Loucy (cell line): ENCODE measurements around the gene SETD2.

ENCODE experiments used
- H2AFZ ChIP-seq: fragments of 200-600 bp; sonication (generic); 2 replicates; pipeline ENCODE4 v1.6.0; 2016; ENCODE audit warnings: antibody characterized with exemption, mild to moderate bottlenecking, low read length, moderate library complexity
- H3F3A ChIP-seq: fragments of 200-600 bp; 2 replicates; pipeline ENCODE4 v1.6.0; 2016; ENCODE audit warnings: antibody characterized with exemption, low read depth, mild to moderate bottlenecking
- H3K27me3 ChIP-seq: fragments of 200-600 bp; sonication (generic); 2 replicates; pipeline ENCODE4 v1.6.1; 2014; ENCODE audit warnings: low read length, mild to moderate bottlenecking; ENCODE audit not compliant: insufficient read depth, poor library complexity, severe bottlenecking
- H3K36me3 ChIP-seq: fragments of 200-600 bp; sonication (generic); 2 replicates; pipeline ENCODE4 v1.6.1; 2016; ENCODE audit warnings: low read length; ENCODE audit not compliant: insufficient read depth
- H3K4me1 ChIP-seq: fragments of 200-600 bp; sonication (generic); 2 replicates; pipeline ENCODE4 v1.5.1; 2014; ENCODE audit warnings: low read length, mild to moderate bottlenecking; ENCODE audit not compliant: insufficient read depth, poor library complexity, severe bottlenecking
- H3K4me2 ChIP-seq: fragments of 200-600 bp; sonication (generic); 2 replicates; pipeline ENCODE4 v1.6.0; 2014; ENCODE audit warnings: antibody characterized with exemption, low read length, low read depth, mild to moderate bottlenecking; ENCODE audit not compliant: poor library complexity, severe bottlenecking
- H3K4me3 ChIP-seq: fragments of 200-600 bp; sonication (generic); 2 replicates; pipeline ENCODE4 v1.5.1; 2014; ENCODE audit warnings: low read length, mild to moderate bottlenecking, mixed read lengths; ENCODE audit not compliant: poor library complexity, severe bottlenecking
- H3K79me2 ChIP-seq: fragments of 200-600 bp; sonication (generic); 2 replicates; pipeline ENCODE4 v1.6.1; 2014; ENCODE audit warnings: low read length; ENCODE audit not compliant: insufficient read depth
- H3K9ac ChIP-seq: fragments of 200-600 bp; sonication (generic); 2 replicates; pipeline ENCODE4 v1.6.0; 2014; ENCODE audit warnings: mild to moderate bottlenecking, low read depth, low read length, moderate library complexity; ENCODE audit not compliant: poor library complexity, severe bottlenecking
- H3K9me2 ChIP-seq: fragments of 200-600 bp; sonication (generic); replicated peaks from 2 replicates; pipeline ENCODE4 v1.6.1; 2016; ENCODE audit warnings: low read depth, low read length, mixed read lengths
- H3K9me3 ChIP-seq: fragments of 200-600 bp; sonication (generic); 2 replicates; pipeline ENCODE4 v1.6.1; 2014; ENCODE audit warnings: mild to moderate bottlenecking, antibody characterized with exemption, low read length, low read depth; ENCODE audit not compliant: insufficient read depth
- H4K20me1 ChIP-seq: fragments of 200-600 bp; sonication (generic); 2 replicates; pipeline ENCODE4 v1.6.0; 2014; ENCODE audit warnings: antibody characterized with exemption, low read length, mild to moderate bottlenecking; ENCODE audit not compliant: insufficient read depth, poor library complexity, severe bottlenecking
- EZH2phosphoT487 ChIP-seq: fragments of 200-600 bp; IDR thresholded peaks from 2 replicates; pipeline ENCODE4 v1.6.1; 2018; ENCODE audit warnings: antibody characterized with exemption, mild to moderate bottlenecking, moderate library complexity, borderline replicate concordance
- TF ChIP-seq, protein P1 (sequence below): fragments of 200-600 bp; sonication (generic); conservative IDR thresholded peaks from 2 replicates; pipeline ENCODE4 v1.5.1; 2014; ENCODE audit warnings: mild to moderate bottlenecking, antibody characterized with exemption, low read length

SETD2 gene

DNA sequence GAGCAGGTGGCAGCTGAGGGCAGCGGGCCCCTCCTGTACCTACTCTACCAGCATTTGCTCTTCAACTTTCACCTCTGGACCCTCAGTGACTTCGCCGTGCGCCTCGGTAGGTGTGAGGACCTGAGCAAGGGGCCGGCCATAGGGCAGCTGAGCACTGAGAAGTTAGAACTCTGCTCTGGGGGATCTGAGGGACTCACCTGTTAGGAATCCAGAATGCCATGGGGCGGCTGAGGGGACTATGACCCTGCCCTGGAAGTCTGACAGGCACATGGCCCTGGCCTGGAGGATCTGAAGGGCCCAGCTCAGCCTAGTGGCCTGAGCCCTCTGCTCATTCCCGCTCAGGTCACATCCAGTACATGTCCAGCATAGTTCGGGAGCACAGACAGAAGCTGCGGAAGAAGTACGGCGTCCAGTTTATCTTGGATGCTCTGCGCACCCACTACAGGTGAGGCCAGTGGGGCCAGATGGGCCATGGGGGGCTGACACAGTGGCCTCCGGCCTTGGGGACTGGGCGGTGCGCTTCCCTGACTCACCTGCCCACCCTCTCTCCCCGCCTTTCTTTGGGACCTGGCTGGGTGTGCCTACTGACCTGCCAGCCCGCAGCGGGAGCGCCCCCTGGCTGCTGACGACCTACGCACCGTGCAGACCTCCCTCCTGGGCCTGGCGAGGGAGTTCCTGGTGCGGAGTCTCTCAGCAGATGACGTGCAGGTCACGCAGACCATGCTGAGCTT, 165.6 kb downstream of the SETD2 start:
- Histone ChIP-seq H3F3A (no peaks in the 10 kb centered on the region), H3K36me3 (peaks cover 50% of the 10 kb centered on the region; the same call in 1 of the 2 replicates), H3K79me2 (no peaks in the 10 kb centered on the region), H3K4me2 (no peak overlapping the region), H3K4me1 (peaks cover 18% of the 10 kb centered on the region), H3K4me3 (no peak overlapping the region), H3K9me2 (no peaks in the 10 kb centered on the region), H3K27me3 (no peaks in the 10 kb centered on the region), H3K9me3 (no peaks in the 10 kb centered on the region), H2AFZ (no peak overlapping the region), H3K9ac (no peak overlapping the region), H4K20me1 (no peaks in the 10 kb centered on the region)
- TF ChIP-seq EZH2phosphoT487: no peak
- TF ChIP-seq, protein P1, sequence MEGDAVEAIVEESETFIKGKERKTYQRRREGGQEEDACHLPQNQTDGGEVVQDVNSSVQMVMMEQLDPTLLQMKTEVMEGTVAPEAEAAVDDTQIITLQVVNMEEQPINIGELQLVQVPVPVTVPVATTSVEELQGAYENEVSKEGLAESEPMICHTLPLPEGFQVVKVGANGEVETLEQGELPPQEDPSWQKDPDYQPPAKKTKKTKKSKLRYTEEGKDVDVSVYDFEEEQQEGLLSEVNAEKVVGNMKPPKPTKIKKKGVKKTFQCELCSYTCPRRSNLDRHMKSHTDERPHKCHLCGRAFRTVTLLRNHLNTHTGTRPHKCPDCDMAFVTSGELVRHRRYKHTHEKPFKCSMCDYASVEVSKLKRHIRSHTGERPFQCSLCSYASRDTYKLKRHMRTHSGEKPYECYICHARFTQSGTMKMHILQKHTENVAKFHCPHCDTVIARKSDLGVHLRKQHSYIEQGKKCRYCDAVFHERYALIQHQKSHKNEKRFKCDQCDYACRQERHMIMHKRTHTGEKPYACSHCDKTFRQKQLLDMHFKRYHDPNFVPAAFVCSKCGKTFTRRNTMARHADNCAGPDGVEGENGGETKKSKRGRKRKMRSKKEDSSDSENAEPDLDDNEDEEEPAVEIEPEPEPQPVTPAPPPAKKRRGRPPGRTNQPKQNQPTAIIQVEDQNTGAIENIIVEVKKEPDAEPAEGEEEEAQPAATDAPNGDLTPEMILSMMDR: peak; percentile 88

DNA sequence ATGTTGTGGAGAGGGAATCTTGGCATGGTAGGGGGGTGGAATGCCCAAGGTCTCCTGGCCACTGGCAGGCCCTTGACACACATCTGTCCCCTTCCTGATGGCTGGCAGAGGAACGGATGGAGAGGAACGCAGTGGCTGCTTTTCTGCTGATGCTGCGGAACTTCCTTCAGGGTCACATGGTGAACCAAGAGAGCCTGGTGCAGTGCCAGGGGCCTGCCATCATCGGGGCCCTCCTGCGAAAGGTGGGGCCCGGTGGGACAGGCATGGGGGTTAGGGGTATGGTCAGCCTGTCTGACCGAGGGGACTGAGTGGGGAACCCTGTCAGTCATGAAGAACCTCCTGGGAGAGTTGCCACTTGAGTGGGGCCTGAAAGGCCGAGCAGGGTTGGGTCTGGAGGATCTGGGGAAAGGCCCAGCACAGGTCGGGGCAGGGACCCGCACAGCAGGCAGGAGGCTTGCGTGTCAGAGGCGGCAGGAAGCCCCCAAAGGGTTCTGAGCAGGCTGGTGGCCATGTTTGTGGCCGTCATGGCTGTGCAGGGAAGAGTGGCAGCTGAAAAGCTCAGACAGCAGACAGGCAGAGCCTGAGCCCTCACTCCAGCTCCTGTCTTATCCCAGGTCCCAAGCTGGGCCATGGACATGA, 166.3 kb downstream of the SETD2 start:
- no peaks in the 10 kb centered on the region for H3K27me3 ChIP-seq
- H4K20me1 ChIP-seq: no peaks in the 10 kb centered on the region
- no peak for TF ChIP-seq EZH2phosphoT487
- TF ChIP-seq, protein P1: no peak
- no peaks in the 10 kb centered on the region for H3K9me3 ChIP-seq
- no peak overlapping the region for H3K4me3 ChIP-seq
- no peaks in the 10 kb centered on the region for H3K9me2 ChIP-seq
- peaks cover 45% of the 10 kb centered on the region; the same call in 1 of the 2 replicates for H3K36me3 ChIP-seq
- no peak overlapping the region for H2AFZ ChIP-seq
- H3K4me2 ChIP-seq: peak overlapping the region; percentile 46
- H3K4me1 ChIP-seq: peaks cover 18% of the 10 kb centered on the region
- H3K9ac ChIP-seq: peak overlapping the region; percentile 46
- peaks cover 5% of the 10 kb centered on the region; the same call in 1 of the 2 replicates for H3K79me2 ChIP-seq
- no peaks in the 10 kb centered on the region for H3F3A ChIP-seq

GRCh38 chr3:46996689-46997452, 167.0 kb downstream of the SETD2 start:
- Histone ChIP-seq H3K9ac (peak overlapping the region; percentile 46), H3K4me1 (peaks cover 18% of the 10 kb centered on the region), H3K36me3 (peaks cover 38% of the 10 kb centered on the region; the same call in 1 of the 2 replicates), H3F3A (no peaks in the 10 kb centered on the region), H2AFZ (no peak overlapping the region), H3K9me3 (no peaks in the 10 kb centered on the region), H3K4me2 (peak overlapping the region; percentile 46), H3K9me2 (no peaks in the 10 kb centered on the region), H4K20me1 (no peaks in the 10 kb centered on the region), H3K27me3 (no peaks in the 10 kb centered on the region), H3K4me3 (no peak overlapping the region), H3K79me2 (peaks cover 6% of the 10 kb centered on the region; the same call in 1 of the 2 replicates)
- TF ChIP-seq, protein P1: no peak
- TF ChIP-seq EZH2phosphoT487: no peak
